ENCODE results near the gene DNAH6.

The DNAH6 gene

GRCh38 chr2:84687498-84688149 lies 171.3 kb downstream of the DNAH6 start:
- no peak for DNase-seq (ENCODE audit: extremely low spot score)
- POLR2A ChIA-PET = no interaction called here
- CTCF ChIA-PET = no interaction called here
- TF ChIP-seq TARDBP (IDR thresholded peaks at IDR 0.05) (no peak), SUZ12 (IDR thresholded peaks at IDR 0.05) (no peak), LEF1 (IDR thresholded peaks at IDR 0.05; ENCODE audit: borderline replicate concordance) (no peak), HDGF (IDR thresholded peaks at IDR 0.05; ENCODE audit: borderline replicate concordance) (no peak), ELF4 (IDR thresholded peaks at IDR 0.05) (no peak), L3MBTL2 (conservative IDR thresholded peaks at IDR 0.05) (no peak), NFRKB (IDR thresholded peaks at IDR 0.05) (no peak), FOXM1 (IDR thresholded peaks at IDR 0.05; ENCODE audit: borderline replicate concordance) (no peak), CTBP1 (IDR thresholded peaks at IDR 0.05; ENCODE audit: borderline replicate concordance) (no peak), ARNT (IDR thresholded peaks at IDR 0.05) (no peak), SP1 (IDR thresholded peaks at IDR 0.05) (no peak), BHLHE40 (IDR thresholded peaks at IDR 0.05; ENCODE audit: borderline replicate concordance) (no peak), FOXA1 (IDR thresholded peaks at IDR 0.05) (no peak), ZNF384 (IDR thresholded peaks at IDR 0.05) (no peak), FOXK2 (IDR thresholded peaks at IDR 0.05) (no peak)
- TF ChIP-seq, protein P1, sequence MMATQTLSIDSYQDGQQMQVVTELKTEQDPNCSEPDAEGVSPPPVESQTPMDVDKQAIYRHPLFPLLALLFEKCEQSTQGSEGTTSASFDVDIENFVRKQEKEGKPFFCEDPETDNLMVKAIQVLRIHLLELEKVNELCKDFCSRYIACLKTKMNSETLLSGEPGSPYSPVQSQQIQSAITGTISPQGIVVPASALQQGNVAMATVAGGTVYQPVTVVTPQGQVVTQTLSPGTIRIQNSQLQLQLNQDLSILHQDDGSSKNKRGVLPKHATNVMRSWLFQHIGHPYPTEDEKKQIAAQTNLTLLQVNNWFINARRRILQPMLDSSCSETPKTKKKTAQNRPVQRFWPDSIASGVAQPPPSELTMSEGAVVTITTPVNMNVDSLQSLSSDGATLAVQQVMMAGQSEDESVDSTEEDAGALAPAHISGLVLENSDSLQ (IDR thresholded peaks at IDR 0.05) = no peak

DNA sequence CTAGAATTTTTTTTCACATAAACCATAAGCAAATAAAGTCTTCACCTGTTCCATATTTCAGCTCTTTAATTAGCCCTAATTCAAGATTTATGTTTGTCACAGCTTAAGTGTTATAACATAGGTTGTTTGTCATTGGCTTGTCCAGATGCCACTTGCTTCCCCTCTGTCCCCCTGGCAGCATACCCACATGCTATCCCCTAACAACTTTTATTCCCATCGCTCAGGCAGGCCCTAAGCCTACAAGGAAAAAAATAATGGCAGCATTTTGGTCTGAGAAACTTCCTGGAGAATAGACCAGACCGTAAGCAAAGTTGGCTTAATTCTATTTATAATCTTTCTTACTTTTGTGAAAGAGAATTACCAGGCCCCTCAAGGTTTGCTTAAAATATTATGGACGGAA lies 173.9 kb downstream of the DNAH6 start:
- TF ChIP-seq BHLHE40 (IDR thresholded peaks at IDR 0.05; ENCODE audit: borderline replicate concordance) = no peak
- TF ChIP-seq TARDBP (IDR thresholded peaks at IDR 0.05) = no peak
- TF ChIP-seq, protein P1 (IDR thresholded peaks at IDR 0.05) = no peak
- DNase-seq (ENCODE audit: extremely low spot score) = no peak
- ChIA-PET POLR2A (no interaction called here), CTCF (no interaction called here)

GRCh38 chr2:84694088-84694622 lies 177.9 kb downstream of the DNAH6 start:
- TF ChIP-seq NFRKB (IDR thresholded peaks at IDR 0.05) (no peak), ELF4 (IDR thresholded peaks at IDR 0.05) (no peak), SP1 (IDR thresholded peaks at IDR 0.05) (no peak), FOXA1 (IDR thresholded peaks at IDR 0.05) (no peak), CTBP1 (IDR thresholded peaks at IDR 0.05; ENCODE audit: borderline replicate concordance) (no peak), LEF1 (IDR thresholded peaks at IDR 0.05; ENCODE audit: borderline replicate concordance) (no peak), ZNF384 (IDR thresholded peaks at IDR 0.05) (no peak), HDGF (IDR thresholded peaks at IDR 0.05; ENCODE audit: borderline replicate concordance) (no peak), L3MBTL2 (conservative IDR thresholded peaks at IDR 0.05) (no peak), BHLHE40 (IDR thresholded peaks at IDR 0.05; ENCODE audit: borderline replicate concordance) (no peak), ARNT (IDR thresholded peaks at IDR 0.05) (no peak), SUZ12 (IDR thresholded peaks at IDR 0.05) (no peak)
- TF ChIP-seq, protein P1 (IDR thresholded peaks at IDR 0.05) = no peak
- CTCF ChIA-PET = no interaction called here
- POLR2A ChIA-PET = no interaction called here
- DNase-seq (ENCODE audit: extremely low spot score) = no peak

DNA sequence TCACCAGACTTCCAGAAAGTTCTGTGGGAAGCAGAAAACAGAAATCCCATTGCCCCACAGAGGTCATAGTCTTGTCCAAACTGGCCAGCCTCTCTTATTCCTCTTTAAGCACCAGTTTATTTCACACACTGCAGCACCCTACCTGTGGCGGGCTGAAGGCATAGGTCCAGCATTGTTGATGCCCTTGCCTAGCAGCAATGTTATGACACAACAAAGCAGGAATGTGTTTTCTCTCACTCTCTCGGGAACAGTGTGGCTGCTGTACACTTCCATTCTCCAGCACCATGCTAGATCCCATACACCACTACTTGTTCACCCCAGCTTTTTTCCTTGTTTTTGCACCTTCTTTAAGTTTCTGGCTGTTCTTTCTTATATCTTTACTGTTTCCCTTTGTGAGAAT lies 181.6 kb downstream of the DNAH6 start:
- DNase-seq (ENCODE audit: extremely low spot score) = no peak
- ChIA-PET POLR2A (no interaction called here), CTCF (no interaction called here)
- no peak for TF ChIP-seq SP1 (IDR thresholded peaks at IDR 0.05)
- no peak for TF ChIP-seq FOXM1 (IDR thresholded peaks at IDR 0.05; ENCODE audit: borderline replicate concordance)
- TF ChIP-seq HDGF (IDR thresholded peaks at IDR 0.05; ENCODE audit: borderline replicate concordance) = no peak
- TF ChIP-seq CTBP1 (IDR thresholded peaks at IDR 0.05; ENCODE audit: borderline replicate concordance) = no peak

DNA sequence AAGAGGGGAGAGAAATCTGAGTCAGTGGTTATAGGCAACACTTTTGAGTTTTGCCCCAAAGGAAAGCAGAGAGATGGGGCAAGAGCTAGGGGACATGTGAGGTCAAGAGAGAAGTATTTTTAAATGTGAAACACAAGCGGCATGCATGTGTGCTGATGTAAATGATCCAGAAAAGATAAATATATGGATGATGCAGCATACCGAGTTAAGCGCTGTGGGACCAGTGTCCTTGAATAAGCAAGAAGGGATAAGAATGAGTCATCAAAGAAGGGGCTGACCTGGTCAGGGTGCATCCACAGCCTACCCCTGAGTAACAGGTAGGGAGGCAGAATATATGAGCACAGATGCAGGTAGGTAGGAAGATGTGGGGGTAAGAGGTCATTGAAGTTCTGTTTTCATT lies 183.7 kb downstream of the DNAH6 start:
- TF ChIP-seq TARDBP (IDR thresholded peaks at IDR 0.05) = no peak
- TF ChIP-seq, protein P1 (IDR thresholded peaks at IDR 0.05) = no peak
- TF ChIP-seq ZNF384 (IDR thresholded peaks at IDR 0.05) = no peak
- TF ChIP-seq CTBP1 (IDR thresholded peaks at IDR 0.05; ENCODE audit: borderline replicate concordance) = no peak
- TF ChIP-seq HDGF (IDR thresholded peaks at IDR 0.05; ENCODE audit: borderline replicate concordance) = no peak
- TF ChIP-seq FOXM1 (IDR thresholded peaks at IDR 0.05; ENCODE audit: borderline replicate concordance) = no peak
- no peak for TF ChIP-seq SP1 (IDR thresholded peaks at IDR 0.05)
- TF ChIP-seq FOXK2 (IDR thresholded peaks at IDR 0.05) = no peak
- TF ChIP-seq LEF1 (IDR thresholded peaks at IDR 0.05; ENCODE audit: borderline replicate concordance) = no peak
- no peak for TF ChIP-seq SUZ12 (IDR thresholded peaks at IDR 0.05)
- TF ChIP-seq NFRKB (IDR thresholded peaks at IDR 0.05) = no peak
- no peak for TF ChIP-seq BHLHE40 (IDR thresholded peaks at IDR 0.05; ENCODE audit: borderline replicate concordance)
- no peak for DNase-seq (ENCODE audit: extremely low spot score)
- ChIA-PET POLR2A (no interaction called here), CTCF (no interaction called here)

- ChIA-PET POLR2A (no interaction called here), CTCF (no interaction called here)
- DNase-seq (ENCODE audit: extremely low spot score) = no peak
- TF ChIP-seq FOXA1 (IDR thresholded peaks at IDR 0.05) (no peak), FOXK2 (IDR thresholded peaks at IDR 0.05) (no peak), L3MBTL2 (conservative IDR thresholded peaks at IDR 0.05) (no peak), NFRKB (IDR thresholded peaks at IDR 0.05) (no peak), BHLHE40 (IDR thresholded peaks at IDR 0.05; ENCODE audit: borderline replicate concordance) (no peak), ELF4 (IDR thresholded peaks at IDR 0.05) (no peak)
Measured at GRCh38 chr2:84701880-84702279, 185.6 kb downstream of the DNAH6 start.

All from HEK293T (cell line).